Naive thymus-derived CD4-positive, alpha-beta T cell (primary cell): ENCODE data around the gene C1orf226. TPM values are rescaled to one million over a fixed set of nuclear protein-coding genes. Genes with fewer than 3 reads are reported as not detected.

Experiments used
- ATAC-seq: fragments of 150-1000 bp; cut with Tn5 transposase; 2 replicates; pipeline ENCODE4 v1.10.0; 2021; ENCODE audit warnings: mild to moderate bottlenecking, moderate library complexity
- CTCF ChIA-PET: fragments of 350-600 bp; sonication (Branson Sonifier 250); formaldehyde crosslinking; loops from one replicate; lab custom pipeline; 2021; ENCODE audit warnings: antibody characterized with exemption; lab: Charles Lee
- POLR2A ChIA-PET: fragments of 350-600 bp; sonication (Branson Sonifier 250); formaldehyde crosslinking; loops from one replicate; lab custom pipeline; 2021; ENCODE audit warnings: antibody characterized with exemption, inconsistent platforms; lab: Charles Lee
- DNase-seq, 9 donors: peaks; one replicate each; pipeline versions ENCODE4 v3.0.0 to v3.0.0-alpha.2; 2020 to 2022; ENCODE audit warnings: mixed read lengths in 1 of 9
- H3K27ac ChIP-seq: one replicate; pipeline ENCODE4 v1.7.0; 2013; ENCODE audit warnings: mild to moderate bottlenecking, low read depth, low read length, moderate library complexity
- H3K27me3 ChIP-seq, 2 donors: one replicate each; pipeline ENCODE4 v1.7.0; 2013; ENCODE audit warnings: low read length in 2 of 2, mild to moderate bottlenecking in 2 of 2, moderate library complexity in 2 of 2; ENCODE audit not compliant: control insufficient read depth in 2 of 2, insufficient read depth in 2 of 2
- H3K36me3 ChIP-seq, 3 experiments: 1 replicate in 2 of 3; 2 replicates in 1 of 3; pipeline ENCODE4 v1.7.0; 2013; ENCODE audit warnings: low read length in 3 of 3, mild to moderate bottlenecking in 3 of 3, moderate library complexity in 1 of 3; ENCODE audit not compliant: insufficient read depth in 3 of 3, control insufficient read depth in 2 of 3
- H3K4me1 ChIP-seq, 2 donors: one replicate each; pipeline ENCODE4 v1.7.0; 2013; ENCODE audit warnings: low read length in 2 of 2, mild to moderate bottlenecking in 2 of 2, moderate library complexity in 1 of 2; ENCODE audit not compliant: control insufficient read depth in 2 of 2, insufficient read depth in 2 of 2
- H3K4me3 ChIP-seq: 2 replicates; pipeline ENCODE4 v1.7.0; 2013; ENCODE audit warnings: mild to moderate bottlenecking, low read length
- H3K9me3 ChIP-seq, 3 experiments: 1 replicate in 2 of 3; 2 replicates in 1 of 3; pipeline ENCODE4 v1.7.0; 2013; ENCODE audit warnings: low read length in 3 of 3; ENCODE audit not compliant: control insufficient read depth in 2 of 3
- H3K27ac Mint-ChIP-seq, 9 donors: one replicate each; pipeline ENCODE4 v1.8.0; 2020 to 2022; ENCODE audit warnings: mixed read lengths in 9 of 9, mild to moderate bottlenecking in 8 of 9, moderate library complexity in 5 of 9, inconsistent platforms in 2 of 9
- H3K27me3 Mint-ChIP-seq, 5 donors: one replicate each; pipeline ENCODE4 v1.8.0; 2021 to 2022; ENCODE audit warnings: mixed read lengths in 5 of 5, mild to moderate bottlenecking in 1 of 5
- H3K36me3 Mint-ChIP-seq, 5 donors: one replicate each; pipeline ENCODE4 v1.8.0; 2020 to 2022; ENCODE audit warnings: mixed read lengths in 5 of 5, mild to moderate bottlenecking in 3 of 5, inconsistent platforms in 1 of 5
- H3K4me1 Mint-ChIP-seq, 7 donors: one replicate each; pipeline ENCODE4 v1.8.0; 2020 to 2022; ENCODE audit warnings: mixed read lengths in 7 of 7, mild to moderate bottlenecking in 3 of 7, inconsistent platforms in 1 of 7
- H3K4me3 Mint-ChIP-seq, 10 donors: one replicate each; pipeline ENCODE4 v1.8.0; 2020 to 2022; ENCODE audit warnings: mild to moderate bottlenecking in 10 of 10, mixed read lengths in 10 of 10, moderate library complexity in 6 of 10, inconsistent platforms in 2 of 10
- H3K9me3 Mint-ChIP-seq, 11 donors: one replicate each; pipeline ENCODE4 v1.8.0; 2020 to 2022; ENCODE audit warnings: mixed read lengths in 11 of 11, mild to moderate bottlenecking in 4 of 11, inconsistent platforms in 1 of 11, moderate library complexity in 1 of 11
- intact Hi-C, 2 donors: fragments of 100-400 bp; cut with micrococcal nuclease; formaldehyde crosslinking; loops; one replicate each; pipeline ENCODE4 v1.15.1; 2023
- polyA plus RNA-seq, 2 donors: library from polyadenylated mRNA; unstranded; fragments of 300-500 nt; fragmentation: Illumina TruSeq; gene quantifications; one replicate each; pipeline ENCODE4 v1.2.3, GENCODE V29; 2021
- total RNA-seq, 6 experiments: library from RNA in 5 of 6; stranded (reverse) in 5 of 6; gene quantifications; 1 replicate in 5 of 6; 2 replicates in 1 of 6; pipeline ENCODE4 v1.2.3 and lab custom pipeline; 2021 to 2026

The C1orf226 gene
- total and polyA plus RNA-seq, 7 experiments from 2014 or later, result 0.24 TPM; not detected in 6

DNA sequence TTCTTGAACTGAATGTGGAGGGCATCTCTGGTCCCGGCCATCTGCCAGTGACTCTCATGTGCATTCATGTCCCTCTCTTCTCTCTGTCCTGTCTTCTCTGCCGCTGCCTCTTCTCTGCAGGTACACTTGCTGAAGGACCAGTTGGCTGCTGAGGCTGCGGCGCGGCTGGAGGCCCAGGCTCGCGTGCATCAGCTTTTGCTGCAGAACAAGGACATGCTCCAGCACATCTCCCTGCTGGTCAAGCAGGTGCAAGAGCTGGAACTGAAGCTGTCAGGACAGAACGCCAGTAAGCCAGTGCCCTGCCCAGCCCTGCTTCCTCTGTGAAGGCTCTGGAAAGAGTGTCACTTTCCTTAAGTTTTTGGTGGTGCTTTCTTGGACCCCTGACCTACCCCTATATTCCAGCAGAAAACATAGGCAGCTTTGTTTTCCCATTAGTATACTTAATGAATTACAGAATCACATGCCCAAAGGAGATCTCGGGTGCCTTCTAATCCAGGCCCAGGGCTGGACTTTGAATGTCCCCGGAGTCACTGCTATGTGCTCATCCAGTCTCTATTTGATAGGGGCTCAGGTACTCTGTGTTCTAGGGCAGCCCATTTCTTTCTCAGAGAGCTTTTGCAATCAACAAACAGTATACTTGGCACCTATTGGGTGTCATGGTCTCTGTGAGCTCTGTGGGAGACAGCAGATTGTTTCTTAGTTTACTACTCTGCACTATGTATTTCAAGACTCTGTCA lies 16.1 kb upstream of the C1orf226 start:
- ATAC-seq (no peak), DNase-seq (no peak)
- H3K4me3 ChIP-seq, result no peak overlapping the region
- H3K27me3 Mint-ChIP-seq, result peaks cover 0 to 11% (median 6%) of the 10 kb centered on the region in 5 donors
- no peaks in the 10 kb centered on the region for H3K36me3 ChIP-seq
- no peaks in the 10 kb centered on the region for H3K4me1 Mint-ChIP-seq
- H3K9me3 ChIP-seq, result no peaks in the 10 kb centered on the region
- CTCF ChIA-PET, result no interaction called here
- H3K9me3 Mint-ChIP-seq, result no peaks in the 10 kb centered on the region
- POLR2A ChIA-PET, result no interaction called here
- H3K27me3 ChIP-seq, result no peaks in the 10 kb centered on the region
- H3K4me3 Mint-ChIP-seq, result no peak overlapping the region
- intact Hi-C loops, result no loop called here
- no peak overlapping the region for H3K27ac ChIP-seq
- H3K4me1 ChIP-seq, result no peaks in the 10 kb centered on the region
- no peak overlapping the region for H3K27ac Mint-ChIP-seq
- H3K36me3 Mint-ChIP-seq, result no peaks in the 10 kb centered on the region

DNA sequence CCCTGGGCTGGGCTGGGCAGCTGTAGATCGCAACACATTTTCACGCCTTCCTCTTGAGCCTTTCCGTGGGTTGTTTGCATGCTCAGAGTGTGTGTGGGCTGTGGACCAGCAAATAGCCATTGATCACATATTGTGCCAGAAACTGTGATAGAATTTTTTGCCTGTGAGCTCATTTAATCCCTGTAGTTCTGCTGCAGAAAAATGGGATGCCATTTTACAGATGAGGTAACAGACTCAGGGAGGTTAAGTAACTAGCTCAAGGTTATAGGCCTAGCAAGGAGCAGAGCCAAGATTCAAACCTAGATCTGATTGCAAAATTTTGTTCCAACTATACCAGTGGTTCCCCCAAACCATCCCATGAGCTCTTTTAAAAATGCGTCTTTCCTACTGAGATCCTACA lies 15.4 kb upstream of the C1orf226 start:
- Mint-ChIP-seq H3K9me3 (no peaks in the 10 kb centered on the region), H3K4me1 (no peaks in the 10 kb centered on the region), H3K4me3 (no peak overlapping the region), H3K36me3 (no peaks in the 10 kb centered on the region), H3K27me3 (peaks cover 0 to 11% (median 6%) of the 10 kb centered on the region in 5 donors), H3K27ac (no peak overlapping the region)
- ChIA-PET POLR2A (no interaction called here), CTCF (no interaction called here)
- Histone ChIP-seq H3K4me1 (no peaks in the 10 kb centered on the region), H3K36me3 (no peaks in the 10 kb centered on the region), H3K9me3 (no peaks in the 10 kb centered on the region), H3K4me3 (no peak overlapping the region), H3K27me3 (no peaks in the 10 kb centered on the region), H3K27ac (no peak overlapping the region)
- DNase-seq (no peak), ATAC-seq (no peak)
- intact Hi-C loops, result no loop called here

DNA sequence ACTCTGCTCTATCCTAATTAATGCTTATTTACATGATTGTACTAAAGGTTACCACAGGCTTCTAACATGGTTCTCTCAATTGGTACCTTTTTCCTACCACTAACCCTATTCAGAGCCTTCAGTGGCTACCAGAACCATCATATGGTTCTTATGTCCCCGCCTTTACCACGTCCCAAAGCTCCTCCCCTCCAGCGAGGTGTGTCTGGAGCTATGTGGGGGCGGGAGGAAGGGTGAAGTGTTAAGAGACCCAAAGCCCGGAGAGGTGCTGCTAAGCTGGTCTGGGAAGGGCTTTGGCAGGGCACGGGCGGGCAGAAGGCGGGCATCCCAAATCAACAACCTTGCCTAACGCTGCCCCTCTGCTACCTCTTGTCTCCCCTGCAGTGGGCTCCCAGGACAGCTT lies 14.9 kb upstream of the C1orf226 start:
- ChIA-PET POLR2A (no interaction called here), CTCF (no interaction called here)
- H3K27me3 ChIP-seq, result no peaks in the 10 kb centered on the region
- no peaks in the 10 kb centered on the region for H3K4me1 Mint-ChIP-seq
- no peaks in the 10 kb centered on the region for H3K4me1 ChIP-seq
- no peak overlapping the region for H3K27ac Mint-ChIP-seq
- H3K36me3 Mint-ChIP-seq, result no peaks in the 10 kb centered on the region
- H3K4me3 Mint-ChIP-seq, result peak overlapping the region in 3 of 10 donors; percentile 25 to 56 (median 54)
- no peak overlapping the region for H3K27ac ChIP-seq
- no peak overlapping the region for H3K4me3 ChIP-seq
- no peaks in the 10 kb centered on the region for H3K9me3 Mint-ChIP-seq
- no peaks in the 10 kb centered on the region for H3K36me3 ChIP-seq
- H3K27me3 Mint-ChIP-seq, result peaks cover 0 to 11% (median 6%) of the 10 kb centered on the region in 5 donors
- no peaks in the 10 kb centered on the region for H3K9me3 ChIP-seq
- intact Hi-C loops, result no loop called here
- no peak for DNase-seq
- no peak for ATAC-seq

DNA sequence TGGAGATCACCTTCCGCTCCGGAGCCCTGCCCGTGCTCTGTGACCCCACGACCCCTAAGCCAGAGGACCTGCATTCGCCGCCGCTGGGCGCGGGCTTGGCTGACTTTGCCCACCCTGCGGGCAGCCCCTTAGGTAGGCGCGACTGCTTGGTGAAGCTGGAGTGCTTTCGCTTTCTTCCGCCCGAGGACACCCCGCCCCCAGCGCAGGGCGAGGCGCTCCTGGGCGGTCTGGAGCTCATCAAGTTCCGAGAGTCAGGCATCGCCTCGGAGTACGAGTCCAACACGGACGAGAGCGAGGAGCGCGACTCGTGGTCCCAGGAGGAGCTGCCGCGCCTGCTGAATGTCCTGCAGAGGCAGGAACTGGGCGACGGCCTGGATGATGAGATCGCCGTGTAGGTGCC lies 14.5 kb upstream of the C1orf226 start:
- H3K4me3 ChIP-seq, result no peak overlapping the region
- Mint-ChIP-seq H3K4me1 (no peaks in the 10 kb centered on the region), H3K4me3 (peak overlapping the region in 3 of 10 donors; percentile 25 to 56 (median 54)), H3K9me3 (no peaks in the 10 kb centered on the region), H3K27me3 (peaks cover 0 to 11% (median 3%) of the 10 kb centered on the region in 5 donors), H3K27ac (no peak overlapping the region), H3K36me3 (no peaks in the 10 kb centered on the region)
- POLR2A ChIA-PET, result no interaction called here
- intact Hi-C loops, result no loop called here
- CTCF ChIA-PET, result no interaction called here
- H3K27ac ChIP-seq, result no peak overlapping the region
- H3K27me3 ChIP-seq, result no peaks in the 10 kb centered on the region
- H3K4me1 ChIP-seq, result no peaks in the 10 kb centered on the region
- H3K36me3 ChIP-seq, result no peaks in the 10 kb centered on the region
- H3K9me3 ChIP-seq, result no peaks in the 10 kb centered on the region
- no peak for DNase-seq
- no peak for ATAC-seq

DNA sequence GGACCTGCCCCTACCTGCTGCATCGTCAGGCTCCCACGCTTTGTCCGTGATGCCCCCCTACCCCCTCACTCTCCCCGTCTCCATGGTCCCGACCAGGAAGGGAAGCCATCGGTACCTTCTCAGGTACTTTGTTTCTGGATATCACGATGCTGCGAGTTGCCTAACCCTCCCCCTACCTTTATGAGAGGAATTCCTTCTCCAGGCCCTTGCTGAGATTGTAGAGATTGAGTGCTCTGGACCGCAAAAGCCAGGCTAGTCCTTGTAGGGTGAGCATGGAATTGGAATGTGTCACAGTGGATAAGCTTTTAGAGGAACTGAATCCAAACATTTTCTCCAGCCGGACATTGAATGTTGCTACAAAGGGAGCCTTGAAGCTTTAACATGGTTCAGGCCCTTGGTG lies 13.8 kb upstream of the C1orf226 start:
- Mint-ChIP-seq H3K4me1 (no peaks in the 10 kb centered on the region), H3K4me3 (no peak overlapping the region), H3K36me3 (no peaks in the 10 kb centered on the region), H3K27me3 (peaks cover 0 to 10% (median 3%) of the 10 kb centered on the region in 5 donors), H3K9me3 (no peaks in the 10 kb centered on the region), H3K27ac (no peak overlapping the region)
- no peak for DNase-seq
- Histone ChIP-seq H3K27me3 (no peaks in the 10 kb centered on the region), H3K4me1 (no peaks in the 10 kb centered on the region), H3K36me3 (no peaks in the 10 kb centered on the region), H3K27ac (no peak overlapping the region), H3K4me3 (no peak overlapping the region), H3K9me3 (no peaks in the 10 kb centered on the region)
- ATAC-seq, result no peak
- intact Hi-C loops, result no loop called here
- ChIA-PET CTCF (no interaction called here), POLR2A (no interaction called here)

DNA sequence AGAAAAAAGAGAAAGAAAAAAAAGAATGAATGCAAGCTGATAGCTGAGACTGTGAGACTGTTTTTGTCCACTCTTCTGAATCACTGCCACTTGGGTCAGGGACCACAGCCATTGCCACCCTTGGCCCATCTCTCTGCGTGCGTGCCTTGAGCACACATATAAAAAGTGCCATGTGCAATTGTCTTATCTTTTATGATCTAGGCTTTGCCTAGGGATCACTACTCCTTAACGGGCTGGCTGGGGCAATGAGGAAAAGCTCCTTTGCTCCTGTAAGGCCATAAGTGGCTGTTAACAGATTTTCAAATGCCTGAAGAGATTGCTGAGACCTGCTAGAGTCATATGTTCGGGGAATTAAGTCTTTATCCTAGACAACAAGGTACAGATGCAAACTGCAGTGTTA lies 13.1 kb upstream of the C1orf226 start:
- DNase-seq (no peak), ATAC-seq (no peak)
- no peaks in the 10 kb centered on the region for H3K36me3 Mint-ChIP-seq
- Histone ChIP-seq H3K9me3 (no peaks in the 10 kb centered on the region), H3K4me3 (no peak overlapping the region), H3K36me3 (no peaks in the 10 kb centered on the region), H3K4me1 (no peaks in the 10 kb centered on the region), H3K27me3 (no peaks in the 10 kb centered on the region), H3K27ac (no peak overlapping the region)
- H3K4me3 Mint-ChIP-seq, result no peak overlapping the region
- intact Hi-C loops, result no loop called here
- ChIA-PET CTCF (no interaction called here), POLR2A (no interaction called here)
- H3K4me1 Mint-ChIP-seq, result no peaks in the 10 kb centered on the region
- peaks cover 0 to 4% (median 3%) of the 10 kb centered on the region in 5 donors for H3K27me3 Mint-ChIP-seq
- no peak overlapping the region for H3K27ac Mint-ChIP-seq
- H3K9me3 Mint-ChIP-seq, result no peaks in the 10 kb centered on the region

DNA sequence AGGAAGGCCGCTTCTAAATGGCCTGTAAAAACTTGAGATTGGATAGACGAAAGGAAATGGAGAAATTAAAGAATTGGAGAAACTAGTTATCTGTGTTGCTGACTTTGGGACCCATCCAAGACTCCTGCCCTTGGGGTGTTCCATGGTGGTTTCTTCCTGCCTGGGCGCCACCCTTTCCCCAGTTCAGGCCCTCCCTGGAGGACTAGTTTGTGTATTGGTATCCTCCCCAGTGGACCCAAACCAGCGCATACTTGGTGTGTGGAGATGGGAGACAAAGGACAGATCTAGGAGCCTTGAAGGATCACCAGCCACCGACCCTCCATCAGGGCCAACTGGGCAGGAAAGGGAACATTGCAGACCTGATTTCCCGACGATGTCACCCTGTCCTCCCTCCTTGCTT lies 12.0 kb upstream of the C1orf226 start:
- no peak overlapping the region for H3K4me3 ChIP-seq
- ChIA-PET POLR2A (no interaction called here), CTCF (no interaction called here)
- H3K36me3 ChIP-seq, result no peaks in the 10 kb centered on the region
- DNase-seq (no peak), ATAC-seq (no peak)
- Mint-ChIP-seq H3K27ac (no peak overlapping the region), H3K4me1 (no peaks in the 10 kb centered on the region), H3K4me3 (no peak overlapping the region), H3K27me3 (peaks cover 0 to 4% (median 0%) of the 10 kb centered on the region in 5 donors), H3K36me3 (no peaks in the 10 kb centered on the region), H3K9me3 (no peaks in the 10 kb centered on the region)
- H3K9me3 ChIP-seq, result no peaks in the 10 kb centered on the region
- no peaks in the 10 kb centered on the region for H3K4me1 ChIP-seq
- no peak overlapping the region for H3K27ac ChIP-seq
- intact Hi-C loops, result no loop called here
- H3K27me3 ChIP-seq, result no peaks in the 10 kb centered on the region
